C4-2B (cell line): ENCODE data around the gene ITGB1.
"Not testable (repeated sequence)": the region's sequence is repeated elsewhere in the genome, so short reads cannot be mapped to it uniquely, and the experiment has no call there.

Source experiments
- H3K27ac ChIP-seq: fragments of 450-650 bp; 2 replicates; pipeline ENCODE4 v1.5.1; 2017
- ZFX ChIP-seq: fragments of 450-650 bp; IDR thresholded peaks from 2 replicates; pipeline ENCODE4 v1.6.1; 2017
- TF ChIP-seq, protein P1 (sequence below): fragments of 450-650 bp; conservative IDR thresholded peaks from 2 replicates; pipeline ENCODE4 v1.5.1; 2017; ENCODE audit warnings: mild to moderate bottlenecking

ITGB1 gene

GRCh38 chr10:32901815-32902214, 56.2 kb downstream of the ITGB1 start:
- no peak overlapping the region for H3K27ac ChIP-seq
- TF ChIP-seq, protein P1, sequence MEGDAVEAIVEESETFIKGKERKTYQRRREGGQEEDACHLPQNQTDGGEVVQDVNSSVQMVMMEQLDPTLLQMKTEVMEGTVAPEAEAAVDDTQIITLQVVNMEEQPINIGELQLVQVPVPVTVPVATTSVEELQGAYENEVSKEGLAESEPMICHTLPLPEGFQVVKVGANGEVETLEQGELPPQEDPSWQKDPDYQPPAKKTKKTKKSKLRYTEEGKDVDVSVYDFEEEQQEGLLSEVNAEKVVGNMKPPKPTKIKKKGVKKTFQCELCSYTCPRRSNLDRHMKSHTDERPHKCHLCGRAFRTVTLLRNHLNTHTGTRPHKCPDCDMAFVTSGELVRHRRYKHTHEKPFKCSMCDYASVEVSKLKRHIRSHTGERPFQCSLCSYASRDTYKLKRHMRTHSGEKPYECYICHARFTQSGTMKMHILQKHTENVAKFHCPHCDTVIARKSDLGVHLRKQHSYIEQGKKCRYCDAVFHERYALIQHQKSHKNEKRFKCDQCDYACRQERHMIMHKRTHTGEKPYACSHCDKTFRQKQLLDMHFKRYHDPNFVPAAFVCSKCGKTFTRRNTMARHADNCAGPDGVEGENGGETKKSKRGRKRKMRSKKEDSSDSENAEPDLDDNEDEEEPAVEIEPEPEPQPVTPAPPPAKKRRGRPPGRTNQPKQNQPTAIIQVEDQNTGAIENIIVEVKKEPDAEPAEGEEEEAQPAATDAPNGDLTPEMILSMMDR, result no peak
- TF ChIP-seq ZFX, result no peak

DNA sequence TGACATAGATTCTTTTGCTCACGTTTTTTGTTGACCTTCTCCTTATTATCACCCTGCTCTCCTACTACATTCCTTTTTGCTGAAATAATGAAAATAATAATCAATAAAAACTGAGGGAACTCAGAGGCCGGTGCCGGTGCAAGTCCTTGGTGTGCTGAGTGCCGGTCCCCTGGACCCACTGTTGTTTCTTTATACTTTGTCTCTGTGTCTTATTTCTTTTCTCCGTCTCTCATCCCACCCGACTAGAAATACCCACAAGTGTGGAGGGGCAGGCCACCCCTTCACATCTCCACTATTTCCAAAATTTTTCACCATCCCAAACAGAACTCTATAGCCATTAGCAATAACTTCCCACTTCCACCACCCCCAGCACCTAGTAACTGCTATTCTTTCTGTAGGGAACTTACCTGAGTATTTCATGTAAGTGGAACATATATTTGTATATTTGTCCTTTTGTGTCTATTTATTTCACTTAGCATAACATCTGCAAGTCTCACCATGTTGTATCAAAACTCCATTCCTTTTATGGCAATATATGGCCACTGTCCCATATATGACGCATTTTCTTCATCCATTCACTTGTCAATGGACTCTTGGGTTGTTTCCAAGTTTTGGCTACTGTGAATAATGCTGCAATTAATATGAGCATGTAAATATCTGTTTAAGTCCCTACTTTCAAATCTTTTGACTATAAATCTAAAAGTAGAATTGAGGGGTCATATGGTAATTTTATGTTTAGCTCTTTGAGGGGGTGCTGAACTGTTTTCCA, 62.6 kb downstream of the ITGB1 start:
- H3K27ac ChIP-seq, result not testable (repeated sequence)

- no peak for TF ChIP-seq ZFX
- TF ChIP-seq, protein P1, result no peak
- no peak overlapping the region for H3K27ac ChIP-seq
Observed at GRCh38 chr10:32893916-32894664, 63.9 kb downstream of the ITGB1 start.

DNA sequence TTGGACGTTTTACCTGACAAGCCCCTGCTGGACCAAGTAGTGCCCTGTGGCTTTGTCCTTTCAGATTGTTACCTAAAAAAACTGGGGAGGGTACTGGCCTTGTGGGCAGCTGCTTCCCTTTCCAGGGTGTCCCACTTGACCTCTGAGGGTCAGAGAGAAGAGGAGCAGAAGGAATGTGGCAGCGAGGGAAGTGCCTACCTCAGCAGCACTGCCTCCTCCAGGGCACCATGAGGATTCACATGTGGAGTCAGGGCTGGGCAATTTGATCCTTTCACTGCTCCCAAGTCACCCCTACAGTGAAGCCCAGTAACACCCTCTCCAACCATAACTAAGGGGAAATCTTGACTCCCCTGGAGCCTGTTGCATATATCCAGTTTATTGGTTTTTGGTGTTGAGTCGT, 64.6 kb downstream of the ITGB1 start:
- no peak overlapping the region for H3K27ac ChIP-seq
- TF ChIP-seq ZFX, result no peak
- TF ChIP-seq, protein P1, result no peak

DNA sequence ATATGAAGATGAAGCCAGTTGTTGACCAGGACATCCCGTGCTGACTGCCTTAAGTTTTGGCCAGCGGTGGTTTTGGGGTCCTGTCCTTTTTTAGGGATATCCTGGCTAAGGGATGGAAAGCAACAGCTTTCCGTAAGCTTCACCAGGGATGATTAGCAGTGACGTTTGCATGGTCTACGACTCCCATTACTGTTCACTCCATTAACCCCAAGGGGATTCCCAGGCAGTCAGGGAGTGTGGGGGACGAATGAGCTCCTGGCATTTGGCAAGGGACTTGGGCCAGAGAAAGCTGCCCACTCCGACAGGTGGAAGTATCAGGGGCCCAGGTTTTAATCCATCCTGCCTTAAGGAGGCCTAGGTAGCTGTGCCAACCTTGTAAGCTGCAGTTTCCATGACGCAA, 66.8 kb downstream of the ITGB1 start:
- TF ChIP-seq ZFX, result no peak
- TF ChIP-seq, protein P1, result no peak

GRCh38 chr10:32890444-32890843, 67.6 kb downstream of the ITGB1 start:
- no peak for TF ChIP-seq ZFX
- TF ChIP-seq, protein P1, result no peak
- H3K27ac ChIP-seq, result no peak overlapping the region

More for the DNA sequence above, 66.8 kb downstream of the ITGB1 start:
- H3K27ac ChIP-seq, result no peak overlapping the region

- TF ChIP-seq, protein P1, result no peak
- TF ChIP-seq ZFX, result no peak
- no peak overlapping the region for H3K27ac ChIP-seq
Observed at GRCh38 chr10:32889631-32890212, 68.3 kb downstream of the ITGB1 start.
